22Rv1 (cell line): Measurements from ENCODE around the gene PDZRN3.

Source experiments
- CTCF ChIP-seq: fragments of 450-650 bp; IDR thresholded peaks from 2 replicates; pipeline ENCODE4 v1.5.1; 2017; ENCODE audit warnings: mild to moderate bottlenecking
- ZFX ChIP-seq: fragments of 450-650 bp; IDR thresholded peaks from 2 replicates; pipeline ENCODE4 v1.6.1; 2017; ENCODE audit warnings: antibody characterized with exemption, borderline replicate concordance

DNA sequence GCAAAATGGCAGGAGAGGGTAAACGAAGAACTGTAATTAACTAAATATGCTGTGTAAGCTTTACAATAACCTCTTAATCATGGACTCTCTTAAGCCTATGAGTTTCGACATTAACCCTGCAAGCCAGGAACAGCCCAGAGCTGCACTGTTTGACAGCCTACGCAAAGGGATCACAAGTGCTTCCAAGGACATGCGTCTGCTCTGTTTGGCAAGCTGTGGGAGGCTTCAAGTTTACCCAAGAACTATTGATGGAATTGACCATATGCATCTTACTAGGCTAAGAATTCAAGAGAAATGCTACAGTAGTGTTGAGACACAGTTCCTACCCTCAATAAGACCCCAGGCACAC lies 66.0 kb downstream of the PDZRN3 start:
- TF ChIP-seq CTCF (no peak), ZFX (no peak)
